GM06990 (cell line): ENCODE measurements around the gene KCNG2.

Source experiments
- DNase-seq: peaks from one replicate; pipeline ENCODE4 v3.0.0-alpha.2; 2011; ENCODE audit not compliant: insufficient read length; ENCODE audit errors: extremely low read depth
- H3K27me3 ChIP-seq: replicated peaks from 2 replicates; pipeline ENCODE4 v1.6.0; 2011; ENCODE audit warnings: low read length; ENCODE audit not compliant: control insufficient read depth, insufficient read depth
- H3K36me3 ChIP-seq: 2 replicates; pipeline ENCODE4 v1.5.1; 2011; ENCODE audit warnings: low read length; ENCODE audit not compliant: control insufficient read depth, insufficient read depth
- H3K4me3 ChIP-seq: replicated peaks from 2 replicates; pipeline ENCODE4 v1.5.1; 2011; ENCODE audit warnings: low read depth, mild to moderate bottlenecking, control low read depth, low read length
- TF ChIP-seq, protein P1 (sequence below): IDR thresholded peaks from 2 replicates; pipeline ENCODE4 v1.5.1; 2011; ENCODE audit warnings: low read length, control low read depth, mild to moderate bottlenecking, inconsistent platforms; ENCODE audit not compliant: insufficient read depth, poor library complexity, severe bottlenecking

KCNG2 gene

DNA sequence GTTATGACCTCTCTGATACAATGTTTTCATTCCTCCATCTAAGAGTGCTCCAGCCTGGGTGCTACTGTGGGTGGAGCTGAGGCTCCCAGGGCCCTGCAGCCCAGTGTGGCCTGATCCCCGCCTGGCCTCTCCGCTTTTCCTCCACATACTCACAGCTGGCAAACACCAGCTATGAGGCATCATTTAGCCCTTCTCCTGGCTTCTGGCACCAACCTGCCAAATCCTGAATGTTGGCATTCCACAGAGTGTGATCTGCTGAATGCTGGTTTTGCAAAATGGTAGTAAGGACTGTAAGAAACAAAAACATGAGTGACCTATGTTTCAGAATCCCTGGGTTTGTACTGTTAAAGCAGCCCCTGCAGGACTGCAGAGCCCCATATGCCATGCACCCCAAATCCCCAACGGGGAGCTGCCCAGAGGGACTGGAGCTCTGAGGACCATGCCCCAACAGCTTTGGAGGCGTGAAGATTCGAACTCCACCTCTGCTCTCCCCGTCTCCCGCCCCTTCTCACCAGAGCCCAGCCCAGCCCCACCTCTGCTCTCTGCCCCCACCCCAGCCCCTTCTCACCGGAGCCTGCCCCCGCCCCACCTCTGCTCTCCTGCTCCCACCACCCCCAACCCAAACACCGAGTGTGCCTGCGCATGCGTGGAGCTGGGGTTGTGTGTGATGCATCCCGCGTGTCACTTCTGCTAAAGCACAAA, 149.5 kb downstream of the KCNG2 start:
- H3K36me3 ChIP-seq, result peaks cover 3% of the 10 kb centered on the region
- H3K27me3 ChIP-seq, result no peaks in the 10 kb centered on the region
- TF ChIP-seq, protein P1, sequence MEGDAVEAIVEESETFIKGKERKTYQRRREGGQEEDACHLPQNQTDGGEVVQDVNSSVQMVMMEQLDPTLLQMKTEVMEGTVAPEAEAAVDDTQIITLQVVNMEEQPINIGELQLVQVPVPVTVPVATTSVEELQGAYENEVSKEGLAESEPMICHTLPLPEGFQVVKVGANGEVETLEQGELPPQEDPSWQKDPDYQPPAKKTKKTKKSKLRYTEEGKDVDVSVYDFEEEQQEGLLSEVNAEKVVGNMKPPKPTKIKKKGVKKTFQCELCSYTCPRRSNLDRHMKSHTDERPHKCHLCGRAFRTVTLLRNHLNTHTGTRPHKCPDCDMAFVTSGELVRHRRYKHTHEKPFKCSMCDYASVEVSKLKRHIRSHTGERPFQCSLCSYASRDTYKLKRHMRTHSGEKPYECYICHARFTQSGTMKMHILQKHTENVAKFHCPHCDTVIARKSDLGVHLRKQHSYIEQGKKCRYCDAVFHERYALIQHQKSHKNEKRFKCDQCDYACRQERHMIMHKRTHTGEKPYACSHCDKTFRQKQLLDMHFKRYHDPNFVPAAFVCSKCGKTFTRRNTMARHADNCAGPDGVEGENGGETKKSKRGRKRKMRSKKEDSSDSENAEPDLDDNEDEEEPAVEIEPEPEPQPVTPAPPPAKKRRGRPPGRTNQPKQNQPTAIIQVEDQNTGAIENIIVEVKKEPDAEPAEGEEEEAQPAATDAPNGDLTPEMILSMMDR, result no peak
- DNase-seq, result no peak
- no peak overlapping the region for H3K4me3 ChIP-seq

DNA sequence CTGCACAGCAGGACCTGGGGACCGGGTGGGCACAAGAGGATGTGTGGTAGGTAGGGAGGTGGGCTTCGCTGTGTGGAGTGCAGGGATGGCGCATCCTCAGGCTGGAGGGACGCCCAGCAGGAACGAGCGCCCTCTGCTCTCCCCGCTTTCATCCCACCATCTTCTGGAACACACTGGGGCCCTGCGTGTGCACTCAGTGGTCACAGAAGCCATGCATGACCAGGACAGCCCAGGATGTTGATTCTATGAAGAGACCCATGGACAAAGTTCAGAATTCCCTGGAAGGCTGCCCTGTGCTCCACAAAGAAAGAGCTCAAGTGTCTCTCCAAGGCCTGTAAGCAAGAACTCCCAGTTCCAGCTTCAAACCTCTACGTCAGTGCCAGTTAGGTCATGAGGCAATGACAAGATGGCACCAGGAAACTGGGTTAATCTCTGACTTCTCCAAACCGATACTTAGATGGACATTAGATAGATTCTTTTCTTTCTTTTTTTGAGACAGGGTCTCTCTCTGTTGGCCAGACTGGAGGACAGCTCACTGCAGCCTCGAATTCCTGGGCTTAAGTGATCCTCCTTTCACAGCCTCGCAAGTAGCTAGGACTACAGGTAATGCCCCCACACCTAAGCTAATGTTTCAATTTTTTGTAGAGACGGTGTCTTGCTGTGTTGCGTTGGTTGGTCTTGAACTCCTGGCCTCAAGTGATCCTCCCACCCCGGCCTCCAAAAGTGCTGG, 150.3 kb downstream of the KCNG2 start:
- Histone ChIP-seq H3K27me3 (no peaks in the 10 kb centered on the region), H3K4me3 (no peak overlapping the region), H3K36me3 (no peaks in the 10 kb centered on the region; the same call in none of the 2 replicates)
- DNase-seq, result no peak
- TF ChIP-seq, protein P1, result no peak

DNA sequence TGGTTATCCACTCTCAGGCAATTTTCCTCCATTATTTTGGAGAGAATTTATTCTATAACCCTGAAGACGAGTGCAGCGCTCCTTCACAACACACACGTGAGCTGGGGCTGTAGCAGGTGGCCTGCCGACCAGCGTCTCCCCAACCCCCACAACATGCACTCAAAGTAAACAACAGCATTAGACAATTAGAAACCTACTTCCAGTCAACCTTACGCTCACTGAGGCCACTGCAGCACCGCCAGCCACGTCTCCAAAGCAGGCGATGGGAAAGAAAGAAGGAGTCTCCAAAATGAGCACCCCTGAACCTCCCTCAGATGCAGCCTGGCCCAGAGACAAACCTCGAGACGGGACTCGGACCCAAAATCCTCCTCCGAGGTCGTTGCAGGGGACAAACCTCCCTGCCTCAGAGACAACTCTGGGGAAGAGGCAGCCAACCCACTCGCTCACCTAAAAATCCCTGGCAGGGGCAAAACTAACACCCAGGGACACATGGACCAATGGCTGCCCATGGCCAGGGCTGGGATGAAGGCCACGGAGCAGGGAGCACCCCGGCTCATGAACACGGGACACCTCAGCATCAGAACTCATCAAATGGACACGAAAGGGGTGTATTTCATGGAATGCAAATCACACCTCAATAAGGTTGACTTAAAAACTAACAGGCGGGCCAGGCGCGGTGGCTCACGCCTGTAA, 151.1 kb downstream of the KCNG2 start:
- H3K27me3 ChIP-seq, result no peaks in the 10 kb centered on the region
- H3K36me3 ChIP-seq, result no peaks in the 10 kb centered on the region; the same call in none of the 2 replicates
- TF ChIP-seq, protein P1, result no peak
- no peak for DNase-seq
- no peak overlapping the region for H3K4me3 ChIP-seq
